K562 (cell line): Measurements from ENCODE around the gene SPATS2. TPM values are rescaled to one million over a fixed set of nuclear protein-coding genes. Genes with fewer than 3 reads are reported as not detected.

Source experiments
- ATAC-seq: fragments of 200-7000 bp; cut with Tn5 transposase; 3 replicates; pipeline ENCODE4 v1.9.1; 2020; ENCODE audit warnings: moderate library complexity
- BruUV-seq: library from RNA; stranded (reverse); fragments of 400-500 nt; replicated peaks from 2 replicates; lab custom pipeline; 2021; lab: Mats Ljungman, UMichigan
- CTCF ChIA-PET: fragments of 300-600 bp; formaldehyde crosslinking; extraction: SDS; loops from one replicate; lab custom pipeline; 2021; ENCODE audit warnings: low intra/inter-chr PET ratio; lab: Yijun Ruan, JAX
- POLR2A ChIA-PET: fragments of 300-600, 350-650 bp; sonication (Branson Sonifier 250); formaldehyde crosslinking; extraction: SDS; loops from one replicate; lab custom pipeline; 2021; ENCODE audit warnings: antibody characterized with exemption, inconsistent platforms; lab: Yijun Ruan, JAX
- DNase-seq, 4 experiments: peaks; one replicate each; pipeline versions ENCODE4 v3.0.0 to v3.0.0-alpha.2; 2011 to 2018; ENCODE audit warnings: low spot score in 3 of 4, mixed read lengths in 3 of 4; ENCODE audit errors: extremely low read depth in 1 of 4
- FAIRE-seq: peaks from 2 replicates; lab custom pipeline; 2011; peaks lifted over from hg19 to GRCh38; lab: Jason Lieb, UNC
- H2AFZ ChIP-seq: 2 replicates; pipeline ENCODE4 v1.6.0; 2011; ENCODE audit warnings: low read depth, low read length, control low read depth, inconsistent platforms
- H3K27ac ChIP-seq: fragments of 200-600 bp; 3 replicates; pipeline ENCODE4 v1.8.0; 2011; ENCODE audit warnings: low read depth, mild to moderate bottlenecking, control low read depth, inconsistent platforms, low read length, moderate library complexity, mixed read lengths; ENCODE audit errors: extremely low read depth
- H3K27me3 ChIP-seq, 2 experiments: fragments of 300-600 bp in 1 of 2; 2 replicates in 1 of 2; 3 replicates in 1 of 2; pipeline versions ENCODE4 v1.6.0 to v1.8.0; 2011; ENCODE audit warnings: inconsistent platforms in 2 of 2, low read length in 2 of 2, mild to moderate bottlenecking in 1 of 2, mixed read lengths in 1 of 2, moderate library complexity in 1 of 2; ENCODE audit not compliant: control insufficient read depth in 2 of 2, insufficient read depth in 2 of 2
- H3K36me3 ChIP-seq: fragments of 300-600 bp; 3 replicates; pipeline ENCODE4 v1.8.0; 2011; ENCODE audit warnings: mild to moderate bottlenecking, low read length, inconsistent platforms; ENCODE audit not compliant: control insufficient read depth, insufficient read depth
- H3K4me1 ChIP-seq, 2 experiments: fragments of 200-600 bp in 1 of 2; replicated peaks in 1 of 2; 2 replicates in 1 of 2; 3 replicates in 1 of 2; pipeline versions ENCODE4 v1.5.1 to v1.8.0; 2011; ENCODE audit warnings: inconsistent platforms in 2 of 2, low read length in 2 of 2, mild to moderate bottlenecking in 1 of 2, mixed read lengths in 1 of 2, moderate library complexity in 1 of 2; ENCODE audit not compliant: control insufficient read depth in 2 of 2, insufficient read depth in 2 of 2
- H3K4me2 ChIP-seq: 2 replicates; pipeline ENCODE4 v1.6.1; 2011; ENCODE audit warnings: low read length, control low read depth, inconsistent platforms, mixed read lengths; ENCODE audit not compliant: insufficient read depth
- H3K4me3 ChIP-seq: fragments of 200-600 bp; sonication (generic), shearing (Covaris generic); 2 replicates; pipeline ENCODE4 v1.5.1; 2016; ENCODE audit warnings: control low read depth, inconsistent platforms
- H3K79me2 ChIP-seq: fragments of 200-600 bp; 3 replicates; pipeline ENCODE4 v1.8.0; 2011; ENCODE audit warnings: low read length, inconsistent platforms; ENCODE audit not compliant: control insufficient read depth, insufficient read depth
- H3K9ac ChIP-seq, 2 experiments: 2 replicates each; pipeline versions ENCODE4 v1.6.0 to v1.6.1; 2011; ENCODE audit warnings: low read depth in 2 of 2, low read length in 2 of 2, control low read depth in 1 of 2, inconsistent platforms in 1 of 2, mild to moderate bottlenecking in 1 of 2, mixed read lengths in 1 of 2; ENCODE audit not compliant: insufficient read depth in 1 of 2
- H3K9me1 ChIP-seq: one replicate; pipeline ENCODE4 v1.6.0; 2011; ENCODE audit warnings: inconsistent platforms, mild to moderate bottlenecking, low read length, moderate library complexity; ENCODE audit not compliant: control insufficient read depth, insufficient read depth
- H3K9me3 ChIP-seq: replicated peaks from 2 replicates; pipeline ENCODE4 v1.5.1; 2011; ENCODE audit warnings: low read depth, low read length, inconsistent platforms; ENCODE audit not compliant: control insufficient read depth, insufficient read depth
- H4K20me1 ChIP-seq: replicated peaks from 2 replicates; pipeline ENCODE4 v1.6.1; 2011; ENCODE audit warnings: low read length, inconsistent platforms, mixed read lengths; ENCODE audit not compliant: control insufficient read depth, insufficient read depth
- CUX1 ChIP-seq: fragments of 200-800 bp; sonication (Bioruptor generic); IDR thresholded peaks from 2 replicates; pipeline ENCODE4 v1.6.1; 2016; ENCODE audit warnings: missing genetic modification characterization, missing compliant biosample characterization
- HNRNPL ChIP-seq: fragments of 200-400 bp; formaldehyde crosslinking; IDR thresholded peaks from 2 replicates; pipeline ENCODE4 v1.6.1; 2017; ENCODE audit warnings: low read depth, mild to moderate bottlenecking, low read length
- MTA1 ChIP-seq: fragments of 450-650 bp; IDR thresholded peaks from 2 replicates; pipeline ENCODE4 v1.6.1; 2017; ENCODE audit warnings: borderline replicate concordance
- PATZ1 ChIP-seq: fragments of 250-450 bp; sonication (Bioruptor Pico); IDR thresholded peaks from 2 replicates; pipeline ENCODE4 v1.5.0; 2020; ENCODE audit warnings: mild to moderate bottlenecking, borderline replicate concordance
- SMARCB1 ChIP-seq: IDR thresholded peaks from 2 replicates; pipeline ENCODE4 v1.6.1; 2011; ENCODE audit warnings: improper control_type of control experiment, low read depth; ENCODE audit not compliant: insufficient read length
- SNRNP70 ChIP-seq: fragments of 200-400 bp; formaldehyde crosslinking; optimal IDR thresholded peaks from 2 replicates; pipeline ENCODE3; 2017; ENCODE audit warnings: low read depth, low read length
- ZNF165 ChIP-seq: fragments of 250-450 bp; sonication (Bioruptor Pico); IDR thresholded peaks from 2 replicates; pipeline ENCODE4 v1.4.0; 2020; ENCODE audit warnings: borderline replicate concordance
- ZNF586 ChIP-seq: fragments of 450-650 bp; formaldehyde crosslinking; conservative IDR thresholded peaks from 2 replicates; pipeline ENCODE4 v1.4.0; 2020; ENCODE audit warnings: mild to moderate bottlenecking, moderate library complexity
- in situ Hi-C: fragments of 300-500 bp; cut with MboI; formaldehyde crosslinking; loops from 4 replicates; pipeline ENCODE4 v1.15.0; 2018; ENCODE audit warnings: inconsistent platforms, mixed read lengths
- intact Hi-C: fragments of 100-400 bp; cut with micrococcal nuclease; formaldehyde crosslinking; loops from 2 replicates; pipeline ENCODE4 v1.14.2; 2022
- polyA plus RNA-seq, 8 experiments: library from polyadenylated mRNA; depleted of rRNA in 4 of 8; stranded (reverse) in 5 of 8; unstranded in 3 of 8; fragments of >200 nt; fragmentation: Nextera tagmentation in 2 of 8; fragmentation: Illumina TruSeq in 1 of 8; extraction: Ambion mirVana in 2 of 8; extraction: Trizol in 1 of 8; gene quantifications; 2 replicates each; pipeline versions ENCODE4 v1.2.1 to v1.2.3, GENCODE V29; 2011 to 2014; ENCODE audit warnings: inconsistent platforms in 1 of 8, missing spikeins in 1 of 8
- total RNA-seq, 7 experiments: library from RNA; depleted of rRNA in 6 of 7; stranded (reverse); fragments of >200 nt in 6 of 7; fragmentation: Illumina TruSeq in 2 of 7; extraction: Trizol in 2 of 7; gene quantifications; 2 replicates each; pipeline versions ENCODE4 v1.2.1 to v1.2.3, GENCODE V29; 2011 to 2021; ENCODE audit warnings: low replicate concordance in 1 of 7

The SPATS2 gene
- total and polyA plus RNA-seq, 9 of the 15 experiments (the other 6 are each of a cell fraction or from before 2014, with no cell fraction given), result 5.4 to 48.2 (median 17.5) TPM

GRCh38 chr12:49404956-49405355 is 37.7 kb downstream of the SPATS2 start:
- no TSS peak for BruUV-seq
- FAIRE-seq (no peak), DNase-seq (no peak), ATAC-seq (no peak)
- ChIA-PET POLR2A (interaction anchor here (0.7 to 2.1 kb wide), 3 partner anchors 8 to 358 kb away, joined by 3 to 7 read pairs (median 3); no protein-coding TSS in a partner anchor), CTCF (no interaction called here)
- Histone ChIP-seq H3K27ac (no peak overlapping the region), H3K4me3 (no peak overlapping the region), H3K9me1 (peaks cover 3% of the 10 kb centered on the region), H3K9me3 (no peaks in the 10 kb centered on the region), H3K4me1 (peaks cover 12 to 19% of the 10 kb centered on the region in 2 experiments; a peak in 4 of 5 replicates), H3K36me3 (no peaks in the 10 kb centered on the region), H2AFZ (no peak overlapping the region), H3K79me2 (peaks cover 19% of the 10 kb centered on the region), H3K9ac (no peak overlapping the region), H3K27me3 (no peaks in the 10 kb centered on the region), H4K20me1 (peaks cover 11% of the 10 kb centered on the region), H3K4me2 (no peak overlapping the region)
- TF ChIP-seq SNRNP70 (no peak), PATZ1 (CRISPR knock-in tag) (no peak), CUX1 (no peak), ZNF165 (CRISPR knock-in tag) (no peak), MTA1 (no peak), ZNF586 (CRISPR knock-in tag) (no peak), HNRNPL (no peak), SMARCB1 (no peak)
- in situ Hi-C loops, result no loop called here
- intact Hi-C loops, result no loop called here
